Measurements from ENCODE around the gene PLEKHH1. TPM values are rescaled to one million over a fixed set of nuclear protein-coding genes. Genes with fewer than 3 reads are reported as not detected.

PLEKHH1 gene
- total RNA-seq, 2 donors from 2014 or later = 59.9 to 61.1 TPM

DNA sequence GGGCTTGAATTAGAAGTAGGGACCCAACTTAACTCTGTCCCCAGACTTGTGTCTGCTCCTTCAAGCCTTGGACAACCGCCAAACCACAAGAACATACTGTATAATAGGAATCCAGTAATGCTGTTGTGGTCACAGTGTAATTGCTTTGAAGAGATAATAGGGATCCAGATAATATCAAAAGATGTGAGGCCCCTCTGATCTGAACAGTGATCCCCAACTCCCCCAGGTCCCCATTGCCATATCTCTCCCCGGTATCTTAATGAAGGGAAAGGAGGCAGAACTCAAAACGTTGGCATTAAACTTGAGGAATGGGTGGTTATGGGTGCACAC, 8.5 kb upstream of the PLEKHH1 start:
- Histone ChIP-seq H3K4me3 (ENCODE audit: low read length) (no peak overlapping the region), H3K36me3 (ENCODE audit: control insufficient read depth, insufficient read depth, low read length) (no peaks in the 10 kb centered on the region), H3K27ac (ENCODE audit: low read depth, low read length) (no peak overlapping the region), H3K9ac (ENCODE audit: extremely low read depth, low read length, poor library complexity, severe bottlenecking) (no peak overlapping the region), H3K9me3 (ENCODE audit: control insufficient read depth, low read length) (no peaks in the 10 kb centered on the region), H3K4me1 (ENCODE audit: control insufficient read depth, insufficient read depth, low read length) (no peaks in the 10 kb centered on the region), H3K27me3 (ENCODE audit: control insufficient read depth, insufficient read depth, low read length, poor library complexity, severe bottlenecking) (peaks cover 33% of the 10 kb centered on the region)
- no peaks in the 10 kb centered on the region for H3K36me3 Mint-ChIP-seq (ENCODE audit: low read depth)
- H3K4me3 Mint-ChIP-seq = no peak overlapping the region
- peaks cover 17% of the 10 kb centered on the region for H3K27me3 Mint-ChIP-seq (ENCODE audit: insufficient read depth)
- no peak for DNase-seq
- no peaks in the 10 kb centered on the region for H3K9me3 Mint-ChIP-seq
- 91% methylated on average over 3 of the region's 3 CpGs; no CpG with 5 or more reads in 1 of the 2 experiments for WGBS, 2 experiments (ENCODE audit: insufficient coverage in 1 of 2, insufficient read length in 1 of 2)
- H3K27ac Mint-ChIP-seq = no peak overlapping the region
- no peaks in the 10 kb centered on the region for H3K4me1 Mint-ChIP-seq
- TF ChIP-seq, protein P1, sequence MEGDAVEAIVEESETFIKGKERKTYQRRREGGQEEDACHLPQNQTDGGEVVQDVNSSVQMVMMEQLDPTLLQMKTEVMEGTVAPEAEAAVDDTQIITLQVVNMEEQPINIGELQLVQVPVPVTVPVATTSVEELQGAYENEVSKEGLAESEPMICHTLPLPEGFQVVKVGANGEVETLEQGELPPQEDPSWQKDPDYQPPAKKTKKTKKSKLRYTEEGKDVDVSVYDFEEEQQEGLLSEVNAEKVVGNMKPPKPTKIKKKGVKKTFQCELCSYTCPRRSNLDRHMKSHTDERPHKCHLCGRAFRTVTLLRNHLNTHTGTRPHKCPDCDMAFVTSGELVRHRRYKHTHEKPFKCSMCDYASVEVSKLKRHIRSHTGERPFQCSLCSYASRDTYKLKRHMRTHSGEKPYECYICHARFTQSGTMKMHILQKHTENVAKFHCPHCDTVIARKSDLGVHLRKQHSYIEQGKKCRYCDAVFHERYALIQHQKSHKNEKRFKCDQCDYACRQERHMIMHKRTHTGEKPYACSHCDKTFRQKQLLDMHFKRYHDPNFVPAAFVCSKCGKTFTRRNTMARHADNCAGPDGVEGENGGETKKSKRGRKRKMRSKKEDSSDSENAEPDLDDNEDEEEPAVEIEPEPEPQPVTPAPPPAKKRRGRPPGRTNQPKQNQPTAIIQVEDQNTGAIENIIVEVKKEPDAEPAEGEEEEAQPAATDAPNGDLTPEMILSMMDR (conservative IDR thresholded peaks at IDR 0.05) = no peak

DNA sequence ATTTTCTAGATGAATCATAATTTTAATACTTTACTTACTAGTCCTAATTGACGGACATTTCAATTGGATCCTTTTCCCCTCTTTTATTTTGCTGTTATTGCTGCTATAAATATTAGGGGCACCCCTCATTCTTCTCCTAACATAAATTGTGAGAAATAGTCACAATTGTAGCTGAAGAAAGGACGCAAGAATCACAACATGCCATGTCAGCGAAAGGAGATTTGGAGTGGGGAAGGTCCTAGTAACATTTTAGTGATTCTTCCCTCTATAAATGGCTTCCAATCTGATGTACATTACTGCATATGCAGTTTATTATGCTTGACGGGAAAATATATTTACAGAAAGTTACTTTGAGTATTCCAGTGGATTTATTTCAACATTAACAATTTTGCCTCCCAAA, 7.7 kb upstream of the PLEKHH1 start:
- no peak for DNase-seq
- H3K27me3 ChIP-seq (ENCODE audit: control insufficient read depth, insufficient read depth, low read length, poor library complexity, severe bottlenecking) = peaks cover 26% of the 10 kb centered on the region
- no peaks in the 10 kb centered on the region for H3K36me3 ChIP-seq (ENCODE audit: control insufficient read depth, insufficient read depth, low read length)
- Mint-ChIP-seq H3K4me3 (no peak overlapping the region), H3K36me3 (ENCODE audit: low read depth) (no peaks in the 10 kb centered on the region), H3K9me3 (no peaks in the 10 kb centered on the region), H3K27ac (no peak overlapping the region), H3K4me1 (no peaks in the 10 kb centered on the region), H3K27me3 (ENCODE audit: insufficient read depth) (peaks cover 11% of the 10 kb centered on the region)
- no peak overlapping the region for H3K4me3 ChIP-seq (ENCODE audit: low read length)
- no peak overlapping the region for H3K27ac ChIP-seq (ENCODE audit: low read depth, low read length)
- no peak overlapping the region for H3K9ac ChIP-seq (ENCODE audit: extremely low read depth, low read length, poor library complexity, severe bottlenecking)
- no peaks in the 10 kb centered on the region for H3K9me3 ChIP-seq (ENCODE audit: control insufficient read depth, low read length)
- H3K4me1 ChIP-seq (ENCODE audit: control insufficient read depth, insufficient read depth, low read length) = no peaks in the 10 kb centered on the region
- 69 to 75% methylated on average over 2 of the region's 4 CpGs for WGBS, 2 experiments (ENCODE audit: insufficient coverage in 1 of 2, insufficient read length in 1 of 2)
- TF ChIP-seq, protein P1 (conservative IDR thresholded peaks at IDR 0.05) = no peak

DNA sequence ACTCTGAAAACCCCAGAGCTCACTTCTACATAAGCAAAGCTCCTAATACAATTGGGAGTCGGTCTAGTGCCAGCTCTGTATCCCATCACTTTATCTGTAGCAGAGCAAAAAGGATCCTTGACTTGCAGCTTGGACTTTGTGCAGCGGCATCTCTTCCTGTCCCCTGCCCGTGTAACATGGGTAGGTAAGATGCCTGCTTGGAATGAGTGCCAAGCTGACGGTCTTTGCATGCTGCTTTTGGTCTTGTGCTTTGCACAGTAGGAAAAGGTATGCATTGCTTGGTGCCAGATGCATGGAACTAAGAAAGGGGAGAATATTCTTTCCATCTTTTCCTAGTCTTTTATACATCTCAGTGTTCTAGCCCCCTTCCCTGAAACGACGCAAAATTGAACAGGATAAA, 6.9 kb upstream of the PLEKHH1 start:
- TF ChIP-seq, protein P1 (conservative IDR thresholded peaks at IDR 0.05) = no peak
- peaks cover 19% of the 10 kb centered on the region for H3K27me3 ChIP-seq (ENCODE audit: control insufficient read depth, insufficient read depth, low read length, poor library complexity, severe bottlenecking)
- no peaks in the 10 kb centered on the region for H3K4me1 Mint-ChIP-seq
- H3K4me3 Mint-ChIP-seq = no peak overlapping the region
- H3K27ac ChIP-seq (ENCODE audit: low read depth, low read length) = no peak overlapping the region
- no peak for DNase-seq
- no peaks in the 10 kb centered on the region for H3K9me3 ChIP-seq (ENCODE audit: control insufficient read depth, low read length)
- no peaks in the 10 kb centered on the region for H3K9me3 Mint-ChIP-seq
- no peaks in the 10 kb centered on the region for H3K36me3 Mint-ChIP-seq (ENCODE audit: low read depth)
- no peak overlapping the region for H3K4me3 ChIP-seq (ENCODE audit: low read length)
- WGBS, 2 experiments (ENCODE audit: insufficient coverage in 1 of 2, insufficient read length in 1 of 2) = 72 to 73% methylated on average over 5 to 6 of the region's 6 CpGs
- H3K36me3 ChIP-seq (ENCODE audit: control insufficient read depth, insufficient read depth, low read length) = no peaks in the 10 kb centered on the region
- no peaks in the 10 kb centered on the region for H3K4me1 ChIP-seq (ENCODE audit: control insufficient read depth, insufficient read depth, low read length)
- no peak overlapping the region for H3K9ac ChIP-seq (ENCODE audit: extremely low read depth, low read length, poor library complexity, severe bottlenecking)
- no peak overlapping the region for H3K27ac Mint-ChIP-seq
- peaks cover 7% of the 10 kb centered on the region for H3K27me3 Mint-ChIP-seq (ENCODE audit: insufficient read depth)
